Stimulated activated CD4-positive, alpha-beta T cell treated with anti-CD3 and anti-CD28 coated beads, Interleukin-1b, Interleukin-23, amount 100 ng/mL, for 48 hours (primary cell): ENCODE results near the gene STK11.

Experiments used
- DNase-seq: peaks from one replicate; pipeline ENCODE4 v3.0.0-alpha.2; 2020

STK11 gene

DNA sequence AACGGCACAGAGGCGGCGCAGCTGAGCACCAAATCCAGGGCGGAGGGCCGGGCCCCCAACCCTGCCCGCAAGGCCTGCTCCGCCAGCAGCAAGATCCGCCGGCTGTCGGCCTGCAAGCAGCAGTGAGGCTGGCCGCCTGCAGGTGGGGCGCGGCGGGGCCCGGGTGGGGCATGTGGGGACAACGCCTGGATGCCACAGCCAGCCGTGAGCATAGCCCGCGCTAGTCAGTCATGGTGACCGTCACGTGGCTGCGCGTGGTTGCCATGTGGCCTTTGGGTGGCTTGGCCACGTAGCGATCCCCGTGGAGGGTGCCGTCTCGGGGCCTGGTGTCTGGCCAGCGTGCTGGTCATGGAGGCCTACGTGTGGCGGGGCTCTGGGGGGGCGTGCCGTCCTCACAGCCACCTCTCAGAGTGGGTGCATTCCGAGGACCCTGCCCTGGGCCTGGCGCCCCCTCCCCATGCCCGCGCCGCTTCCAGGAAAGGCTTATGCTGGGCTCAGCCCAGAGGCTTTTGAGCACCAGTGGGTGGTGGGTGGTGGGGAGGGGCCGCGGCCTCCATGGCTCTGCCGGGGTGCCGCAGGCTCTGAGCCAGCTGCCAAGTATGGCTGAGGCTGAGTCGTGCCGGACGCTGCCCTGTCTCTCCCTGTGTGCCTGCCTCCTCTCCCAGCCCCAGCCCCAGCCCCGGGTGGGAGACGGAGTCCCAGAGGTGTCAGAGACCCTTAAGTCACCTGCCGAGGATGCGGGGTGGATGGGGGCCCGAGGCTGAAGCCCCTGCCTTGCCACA is 21.1 kb downstream of the STK11 start:
- DNase-seq, result no peak

DNA sequence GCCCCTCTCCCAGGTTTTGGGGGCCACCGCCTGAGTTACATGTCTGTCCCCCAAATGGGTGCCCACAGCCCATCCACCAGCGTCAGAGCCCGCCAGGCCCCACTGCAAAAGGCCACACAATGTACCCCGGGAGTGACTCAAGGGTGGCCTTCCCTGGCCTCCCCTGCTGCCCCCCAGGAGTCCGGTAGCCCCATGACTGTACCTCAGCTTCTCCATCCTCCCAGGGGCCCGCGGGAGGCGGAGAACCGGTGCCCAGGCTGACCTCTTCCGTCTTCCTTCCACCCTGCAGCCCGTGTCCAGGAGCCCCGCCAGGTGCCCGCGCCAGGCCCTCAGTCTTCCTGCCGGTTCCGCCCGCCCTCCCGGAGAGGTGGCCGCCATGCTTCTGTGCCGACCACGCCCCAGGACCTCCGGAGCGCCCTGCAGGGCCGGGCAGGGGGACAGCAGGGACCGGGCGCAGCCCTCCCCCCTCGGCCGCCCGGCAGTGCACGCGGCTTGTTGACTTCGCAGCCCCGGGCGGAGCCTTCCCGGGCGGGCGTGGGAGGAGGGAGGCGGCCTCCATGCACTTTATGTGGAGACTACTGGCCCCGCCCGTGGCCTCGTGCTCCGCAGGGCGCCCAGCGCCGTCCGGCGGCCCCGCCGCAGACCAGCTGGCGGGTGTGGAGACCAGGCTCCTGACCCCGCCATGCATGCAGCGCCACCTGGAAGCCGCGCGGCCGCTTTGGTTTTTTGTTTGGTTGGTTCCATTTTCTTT is 21.9 kb downstream of the STK11 start:
- no peak for DNase-seq

DNA sequence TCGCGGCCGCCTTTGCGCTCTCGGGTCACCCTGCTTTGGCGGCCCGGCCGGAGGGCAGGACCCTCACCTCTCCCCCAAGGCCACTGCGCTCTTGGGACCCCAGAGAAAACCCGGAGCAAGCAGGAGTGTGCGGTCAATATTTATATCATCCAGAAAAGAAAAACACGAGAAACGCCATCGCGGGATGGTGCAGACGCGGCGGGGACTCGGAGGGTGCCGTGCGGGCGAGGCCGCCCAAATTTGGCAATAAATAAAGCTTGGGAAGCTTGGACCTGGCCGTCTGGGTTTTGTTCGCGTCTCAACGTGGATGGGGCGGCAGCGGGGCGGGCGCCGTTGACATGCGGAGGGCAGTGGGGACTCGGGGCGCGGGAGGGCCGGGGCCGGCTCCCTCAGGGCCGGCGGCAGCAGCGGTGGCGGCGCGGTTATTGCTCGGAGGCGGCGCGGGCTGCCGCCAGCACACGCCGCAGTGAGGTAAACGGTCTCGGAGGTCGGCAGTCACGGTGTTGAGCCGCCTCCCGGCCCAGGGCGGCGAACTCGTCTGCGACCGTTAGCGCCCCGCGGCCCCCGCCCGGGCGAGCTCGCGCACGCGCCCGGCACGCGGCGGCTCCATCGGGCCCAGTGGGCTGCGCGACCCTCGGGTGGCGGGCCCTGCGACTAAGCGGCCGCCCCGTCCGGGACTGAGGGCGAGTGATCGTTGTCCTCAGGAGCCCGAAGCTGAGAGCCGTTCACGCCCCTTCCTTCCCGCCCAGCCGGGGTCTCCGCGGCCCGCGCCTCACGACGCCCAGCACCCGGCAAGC is 22.8 kb downstream of the STK11 start:
- no peak for DNase-seq

DNA sequence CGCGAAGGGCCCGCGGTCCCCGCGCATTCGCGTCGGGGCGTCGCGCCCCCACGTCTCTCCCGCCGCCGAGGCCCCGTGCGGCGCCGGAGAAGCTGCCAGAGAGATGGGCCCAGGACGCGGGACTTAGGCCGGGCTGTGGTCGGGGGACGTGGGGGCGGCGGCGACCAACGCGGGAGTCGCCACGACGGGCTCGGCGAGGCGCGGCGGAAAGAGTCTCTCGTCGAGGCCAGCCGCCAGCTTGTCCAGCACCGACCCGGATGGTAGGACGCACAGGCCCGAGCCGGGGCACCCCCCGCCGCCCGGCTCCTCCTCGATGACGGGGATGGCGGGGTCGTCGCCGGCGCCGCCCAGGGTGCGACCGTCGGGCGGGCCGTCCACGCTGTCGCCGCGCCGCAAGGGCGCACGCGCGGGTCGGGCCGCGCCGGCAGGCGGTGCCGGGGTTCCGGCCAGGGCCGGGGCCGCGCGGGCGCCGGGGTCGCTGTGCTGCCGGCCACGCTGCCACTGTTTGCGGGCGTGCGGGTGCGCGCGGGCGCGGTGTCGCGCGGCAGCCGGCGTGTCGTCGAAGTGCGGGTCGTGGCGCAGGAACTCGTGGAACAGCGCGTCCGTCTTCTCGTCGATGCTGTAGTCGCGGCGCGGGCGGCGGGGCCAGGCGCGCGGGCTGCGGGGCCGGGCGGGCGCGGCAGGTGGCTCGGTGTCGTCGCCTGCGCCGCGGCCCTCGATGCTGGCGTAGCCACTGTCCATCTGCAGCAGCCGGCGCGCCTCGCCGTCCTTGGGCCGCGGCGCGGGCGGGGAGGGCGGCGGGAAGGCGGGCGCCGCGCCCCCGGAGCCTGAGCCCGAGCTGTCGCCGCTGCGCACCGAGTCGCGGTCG is 23.7 kb downstream of the STK11 start:
- no peak for DNase-seq

DNA sequence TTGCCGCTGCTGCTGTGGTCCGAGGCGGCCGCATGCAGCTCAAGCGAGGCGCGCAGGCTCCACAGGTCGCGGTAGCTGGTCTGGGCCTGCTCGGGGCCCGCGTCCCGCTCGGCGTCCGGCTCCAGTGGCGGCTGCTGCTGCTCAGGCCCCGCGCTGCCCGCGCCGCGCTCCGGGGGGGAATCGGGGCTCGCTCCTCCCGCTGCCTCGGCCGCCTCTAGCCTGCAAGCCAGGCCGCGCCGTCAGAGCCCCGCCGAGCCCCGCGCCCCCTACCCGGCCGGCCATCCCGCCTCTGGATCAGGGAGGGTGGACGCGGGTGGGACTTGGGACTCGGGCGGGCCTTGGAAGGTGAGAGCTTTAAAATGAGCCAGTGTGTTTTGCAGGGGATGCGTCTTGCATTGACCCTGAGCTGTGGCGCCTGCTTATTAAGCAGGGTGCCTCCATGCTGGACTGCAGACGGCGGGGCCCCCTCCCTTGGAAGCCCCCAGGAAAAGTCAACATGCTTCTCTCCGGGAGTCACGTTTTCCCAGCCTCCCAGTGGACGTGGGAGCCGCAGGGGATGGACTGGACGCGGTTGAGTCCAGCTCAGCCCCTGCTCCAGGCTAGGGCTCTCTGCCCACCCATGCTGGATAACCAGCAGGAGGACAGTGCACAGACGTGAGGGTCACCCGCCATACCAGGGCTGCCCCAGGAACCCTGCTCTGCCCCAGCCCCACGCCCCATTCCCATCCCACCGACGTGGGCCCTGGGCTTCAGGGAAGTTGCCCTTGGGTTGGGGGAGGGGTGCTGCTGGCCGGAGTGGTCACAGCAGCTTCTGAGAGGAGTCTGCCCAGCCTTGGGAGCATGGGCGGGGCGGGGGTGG is 24.6 kb downstream of the STK11 start:
- no peak for DNase-seq

DNA sequence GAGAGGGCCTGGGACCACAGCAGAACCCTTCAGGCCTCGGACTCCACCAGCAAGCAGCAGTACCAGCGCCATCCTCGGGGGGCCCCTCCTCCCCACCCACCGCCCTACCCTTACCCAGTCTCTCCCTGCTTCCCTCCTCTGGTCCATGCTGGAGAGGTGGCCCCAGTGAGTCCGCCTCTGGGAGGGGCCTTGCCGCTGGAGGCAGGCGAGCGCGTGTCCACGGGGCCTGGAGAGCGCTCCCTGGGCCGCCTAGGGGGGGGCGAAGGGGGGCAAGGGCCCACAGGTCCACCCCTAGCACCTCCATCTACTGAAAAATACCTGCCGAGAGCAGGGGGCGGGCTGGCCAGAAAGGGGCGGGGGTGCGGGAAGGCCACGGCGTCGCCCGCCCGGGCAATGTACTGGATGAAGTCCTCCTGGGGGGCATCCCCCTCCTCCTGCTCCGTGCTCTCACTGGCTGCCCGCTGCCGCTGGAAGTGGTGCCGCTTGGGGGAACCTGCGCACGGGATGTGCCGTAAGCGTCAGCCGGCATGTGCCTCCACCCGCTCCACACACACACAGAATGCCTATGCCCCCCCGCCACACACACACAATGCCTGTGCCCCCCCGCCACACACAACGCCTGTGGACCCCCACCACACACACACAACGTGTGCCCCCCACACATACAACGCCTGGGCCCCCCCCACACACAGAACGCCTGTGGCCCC is 25.4 kb downstream of the STK11 start:
- DNase-seq, result no peak

DNA sequence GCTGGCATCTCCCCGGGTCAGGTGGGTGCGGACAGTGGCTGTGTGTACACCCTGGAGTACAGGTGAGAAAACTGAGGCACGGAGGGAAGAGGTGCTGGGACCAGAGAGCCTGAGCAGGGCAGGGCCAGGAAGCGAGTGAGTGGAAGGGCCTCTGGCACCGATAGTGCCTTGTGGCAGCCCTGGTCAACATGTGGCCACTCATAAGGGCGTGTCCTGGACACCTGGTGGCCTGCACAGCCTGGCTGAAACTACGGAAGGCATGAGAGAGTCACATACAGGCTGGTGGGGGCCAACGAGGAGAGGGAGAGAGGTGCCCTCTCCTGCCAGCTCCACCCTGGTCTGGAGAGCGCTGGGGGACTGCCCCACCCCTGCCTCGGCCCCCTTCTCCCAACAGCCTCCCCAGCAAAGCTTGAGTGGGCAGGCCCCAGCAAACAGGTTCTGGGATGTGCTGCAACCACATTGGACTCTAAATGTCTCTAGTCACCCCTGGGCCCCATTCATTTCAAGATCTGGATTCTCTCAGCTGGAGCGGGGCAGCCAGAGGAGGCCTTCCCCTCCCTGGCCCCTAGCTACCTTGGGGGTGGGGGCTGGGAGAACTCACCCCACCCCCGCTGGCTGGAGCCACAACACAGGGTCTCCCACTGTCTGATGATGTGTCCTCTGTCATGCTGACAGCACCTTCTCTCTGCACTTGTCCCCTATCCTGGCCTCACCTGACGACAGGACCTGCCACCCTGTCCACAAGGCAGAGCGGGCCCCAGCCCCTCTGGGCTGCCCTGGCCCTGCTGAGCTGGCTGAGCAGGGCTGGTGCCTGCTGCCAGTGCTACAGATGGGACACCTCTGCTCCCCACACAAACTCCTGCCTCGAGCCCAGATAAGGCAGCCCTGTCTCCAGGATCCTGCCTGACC is 26.4 kb downstream of the STK11 start:
- no peak for DNase-seq

DNA sequence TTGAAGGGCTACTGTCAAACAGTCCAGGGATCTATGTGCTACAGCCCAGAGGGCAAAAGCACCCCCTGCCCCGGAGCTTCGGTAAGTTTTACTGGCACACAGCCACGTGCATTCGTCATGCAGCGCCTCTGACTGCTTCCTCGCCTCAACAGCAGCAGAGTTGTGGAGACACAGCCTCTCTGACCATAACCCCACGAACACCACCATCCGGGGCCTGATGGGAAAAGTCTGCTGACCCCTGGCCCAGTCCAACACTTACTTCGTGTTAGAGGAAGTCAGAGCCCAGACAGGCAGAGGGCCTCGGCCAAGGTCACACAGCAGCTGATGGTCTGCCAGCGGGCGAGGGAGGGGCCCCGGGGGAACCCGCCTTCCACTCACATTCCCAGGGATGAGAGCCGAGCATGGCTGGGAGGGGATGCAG is 27.1 kb downstream of the STK11 start:
- DNase-seq, result no peak

DNA sequence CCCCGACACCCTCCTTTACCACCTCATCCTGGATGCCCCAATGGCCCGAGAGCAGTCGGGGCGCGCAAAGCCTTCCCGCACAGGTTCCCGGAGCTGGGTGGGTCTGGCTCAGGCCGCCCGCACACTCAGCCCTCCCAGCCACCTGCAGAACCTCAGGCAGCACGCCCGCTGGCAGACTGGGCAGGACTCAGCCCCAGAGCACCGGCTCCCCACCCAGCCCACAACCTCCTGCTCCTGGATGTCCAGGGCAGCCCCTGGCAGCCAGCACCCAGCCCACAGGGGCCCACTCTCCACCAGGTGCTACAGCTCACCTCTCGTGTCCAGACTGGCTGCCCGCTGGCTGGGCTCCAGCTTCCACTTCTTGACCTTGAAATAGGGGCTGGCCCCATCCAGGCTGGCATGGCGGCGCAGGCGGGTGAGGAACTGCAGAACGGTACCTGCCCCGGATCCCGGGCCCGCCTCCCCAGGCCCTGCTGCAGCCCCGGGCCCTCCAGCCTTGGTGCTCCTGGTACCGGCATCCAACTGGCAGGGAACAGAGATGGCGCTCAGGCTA is 27.6 kb downstream of the STK11 start:
- DNase-seq, result no peak

DNA sequence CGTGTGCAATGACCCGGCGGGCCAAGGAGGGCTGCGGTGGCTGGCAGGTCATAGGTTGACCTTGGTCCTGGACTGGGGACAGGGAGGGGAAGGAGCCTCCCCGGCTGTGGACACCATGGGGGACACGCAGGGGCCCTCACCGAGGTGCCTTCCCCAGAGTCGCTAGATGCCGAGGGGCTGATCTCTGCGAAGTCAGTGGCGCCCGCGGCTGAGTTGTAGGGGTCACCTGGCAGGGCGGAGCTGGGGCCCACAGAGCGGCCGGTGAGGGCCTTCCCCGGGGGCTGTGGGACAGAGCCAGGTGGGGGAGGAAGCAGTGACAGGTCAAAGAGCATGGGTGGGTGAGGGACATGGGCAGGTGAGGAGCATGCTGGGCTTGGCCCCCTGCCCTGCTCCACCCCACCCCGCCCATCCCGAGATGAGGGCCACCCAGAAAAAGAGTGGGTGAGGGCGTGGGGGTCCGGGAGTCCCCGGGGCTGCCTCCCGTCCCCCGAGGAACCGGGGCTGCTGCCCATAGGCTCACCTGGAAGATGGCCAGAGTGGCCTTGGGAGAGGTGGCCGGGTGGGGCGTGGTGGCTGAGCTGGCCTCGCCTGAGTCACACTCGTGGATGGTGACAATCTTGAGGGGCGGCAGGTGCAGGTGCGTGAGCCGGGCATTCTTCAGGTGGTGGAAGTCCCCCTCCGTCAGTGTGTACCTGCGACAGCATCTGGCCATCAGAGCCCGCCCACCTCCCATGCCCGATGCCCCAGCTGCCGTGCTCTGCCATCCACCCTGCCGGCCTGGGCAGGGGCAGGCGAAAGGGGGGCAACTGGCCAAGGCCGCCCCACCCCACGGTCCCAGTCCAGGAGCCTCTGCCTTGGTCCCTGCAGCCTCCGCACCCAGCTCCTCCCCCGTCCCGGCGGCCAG is 28.7 kb downstream of the STK11 start:
- no peak for DNase-seq

DNA sequence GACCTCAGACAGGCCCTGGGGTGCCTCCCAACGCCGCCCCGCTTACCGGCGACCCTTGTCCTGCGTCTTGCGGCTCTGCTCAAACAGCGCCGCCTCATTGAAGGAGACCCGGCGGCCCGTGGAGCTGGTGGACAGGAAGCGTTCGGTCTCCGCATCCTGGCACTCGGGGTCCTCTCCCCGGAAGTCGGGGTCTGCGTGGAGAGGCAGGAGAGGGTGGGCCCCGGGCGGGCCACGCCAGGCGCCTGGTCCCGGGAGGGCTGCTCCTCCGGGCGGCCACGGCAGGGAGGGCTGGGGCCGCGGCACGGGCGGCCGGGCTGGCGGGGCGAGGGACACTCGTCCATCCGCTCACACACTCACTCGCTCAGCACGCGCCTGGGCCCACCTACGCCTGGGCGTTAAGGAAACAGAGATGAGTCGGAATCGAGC is 29.4 kb downstream of the STK11 start:
- no peak for DNase-seq

DNA sequence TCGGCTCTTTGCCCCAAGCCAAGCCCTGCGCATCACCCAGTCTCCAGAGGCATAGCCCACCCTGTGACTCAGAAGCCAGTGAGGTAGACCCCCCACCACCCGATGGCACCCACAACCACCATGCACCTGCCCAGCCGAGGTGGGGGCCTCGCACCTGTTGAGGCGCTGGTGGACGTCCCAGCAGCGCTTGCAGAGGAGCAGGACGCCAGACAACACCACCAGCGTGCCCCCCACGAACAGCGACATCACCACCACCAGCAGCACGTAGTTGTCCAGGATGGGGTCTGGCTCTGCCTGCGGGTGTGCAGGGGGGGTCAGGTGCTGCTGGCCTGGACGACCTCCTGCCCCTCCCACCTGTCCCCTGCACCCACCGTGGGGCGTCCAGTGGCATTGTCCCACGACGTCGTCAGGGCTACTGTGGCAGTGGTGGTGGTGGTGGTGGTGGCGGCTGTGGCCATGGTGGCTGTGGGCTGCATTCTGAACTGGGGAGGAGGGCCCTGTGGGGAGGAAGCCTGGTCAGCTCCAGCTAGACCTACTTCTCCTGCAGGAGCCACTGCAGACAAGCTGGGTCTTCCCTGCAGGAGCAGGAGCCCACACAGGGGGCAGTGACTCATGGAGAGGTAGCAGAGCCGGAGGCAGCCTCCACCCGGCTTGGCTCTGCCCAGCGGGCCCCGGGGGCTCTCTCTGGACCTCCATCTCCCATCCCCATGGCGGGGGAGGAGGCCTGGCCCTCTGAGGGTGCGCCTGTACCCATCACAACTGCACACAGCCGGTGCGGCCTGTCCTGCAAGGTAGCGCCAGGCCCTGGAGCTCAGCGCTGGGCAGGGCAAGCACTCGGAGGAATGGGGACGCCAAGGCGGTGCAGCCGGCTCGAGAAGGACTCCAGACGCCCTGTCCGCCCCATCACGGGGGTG is 30.3 kb downstream of the STK11 start:
- no peak for DNase-seq

DNA sequence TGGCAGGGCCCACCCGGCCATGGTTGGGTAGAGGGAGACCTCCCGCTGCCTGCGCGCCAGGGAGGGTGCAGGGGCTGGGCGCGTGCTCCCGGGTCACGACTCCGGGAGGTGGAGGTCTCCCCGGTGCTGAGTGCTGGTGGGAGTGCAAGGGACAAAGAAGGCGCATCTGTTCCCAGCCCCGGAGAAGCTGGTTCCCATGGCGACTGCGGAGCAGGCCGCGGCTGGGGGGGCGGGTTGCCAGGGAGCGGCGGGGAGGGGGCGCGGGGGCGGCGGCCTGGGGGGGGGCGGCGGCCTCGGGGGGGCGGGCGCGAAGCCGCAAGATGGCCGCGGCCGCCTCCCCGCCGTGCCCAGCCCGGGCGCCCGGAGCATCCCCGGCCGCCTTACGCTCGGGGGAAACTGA is 31.0 kb downstream of the STK11 start:
- DNase-seq, result no peak

DNA sequence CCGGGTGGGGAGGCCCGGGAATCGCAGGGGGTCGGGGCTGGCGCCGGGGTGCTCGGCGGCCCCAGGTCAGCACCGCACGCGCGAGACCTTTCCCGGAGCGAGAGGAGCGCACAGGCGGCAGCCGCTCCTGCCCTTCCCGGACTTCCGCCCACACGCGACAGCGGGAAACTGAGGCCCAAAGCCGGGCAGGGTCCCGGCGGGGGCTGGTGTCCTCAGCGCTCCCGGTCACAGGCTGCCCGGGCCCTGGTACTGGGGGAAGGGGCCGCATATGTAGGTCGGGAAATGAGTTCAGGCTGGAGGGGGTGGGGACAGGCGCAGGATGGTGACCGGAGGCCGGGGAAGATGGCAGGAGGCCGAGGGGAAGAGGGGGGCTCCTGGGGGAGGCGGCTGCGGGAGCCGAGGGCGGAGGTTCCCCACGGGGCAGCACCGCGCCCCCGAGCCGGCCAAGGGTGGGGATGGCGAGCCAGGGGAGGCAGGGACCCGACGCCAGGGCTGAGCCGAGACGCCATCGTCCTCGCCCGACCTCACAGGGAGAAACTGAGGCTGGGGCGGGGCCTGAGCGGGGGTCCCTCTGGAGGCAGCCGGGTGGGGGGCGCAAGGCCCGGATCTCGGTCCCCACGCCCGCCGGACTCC is 31.6 kb downstream of the STK11 start:
- no peak for DNase-seq

DNA sequence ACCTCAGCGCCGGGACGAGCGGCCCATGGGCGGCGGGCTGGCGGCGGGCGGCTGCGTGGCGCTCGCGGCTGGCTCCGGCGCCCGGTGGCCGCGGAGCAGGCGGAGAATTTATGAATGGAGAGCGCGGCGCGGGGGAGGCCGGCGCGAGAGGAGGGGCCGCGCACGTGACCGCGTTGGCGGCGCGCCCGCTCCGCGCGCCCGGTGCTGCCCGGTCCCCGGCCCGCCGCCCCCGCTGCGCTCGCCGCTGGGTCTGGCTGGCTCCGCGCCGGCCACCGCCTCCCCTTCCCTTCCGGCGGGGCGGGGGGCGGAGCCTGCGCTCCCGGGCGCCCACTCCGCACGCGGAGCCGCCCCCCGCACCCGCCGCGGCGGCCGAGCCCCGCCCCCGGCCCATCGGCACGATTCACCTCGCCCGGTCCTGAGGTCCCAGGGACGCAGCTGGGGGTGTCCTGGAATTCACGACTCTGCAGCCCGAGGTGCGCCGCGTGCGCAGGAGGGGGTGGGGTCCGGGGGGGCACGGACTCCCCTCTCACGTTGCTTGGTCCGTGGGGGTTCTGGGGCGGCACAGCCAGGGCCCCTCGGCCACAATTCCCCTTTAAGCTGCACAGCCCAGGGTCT is 32.3 kb downstream of the STK11 start, which contains the start of gene CBARP:
CBARP (minus strand) TSS at position 252 of the 615 bp plus-strand sequence. CDS start 1,905 bp downstream, outside the sequence.
- DNase-seq, result no peak
